A549 (cell line): ENCODE measurements around the gene TMEM182. TPM values are rescaled to one million over a fixed set of nuclear protein-coding genes. Genes with fewer than 3 reads are reported as not detected.

Experiments used
- ATAC-seq, 2 experiments: fragments of 200-7000 bp in 1 of 2; fragments of >200 bp in 1 of 2; cut with Nextera tagmentation in 1 of 2; cut with Tn5 transposase in 1 of 2; 3 replicates each; pipeline versions ENCODE4 v1.8.0 to v1.9.1; 2018 to 2020; ENCODE audit warnings: mild to moderate bottlenecking in 1 of 2, moderate library complexity in 1 of 2
- CTCF ChIA-PET: fragments of 300-600 bp; sonication (Branson Sonifier 250); formaldehyde crosslinking; extraction: SDS; loops from one replicate; lab custom pipeline; 2021; ENCODE audit warnings: antibody characterized with exemption, inconsistent platforms; lab: Yijun Ruan, JAX
- POLR2A ChIA-PET: fragments of 350-600 bp; formaldehyde crosslinking; extraction: SDS; loops from one replicate; lab custom pipeline; 2021; ENCODE audit warnings: antibody characterized with exemption, inconsistent platforms; lab: Yijun Ruan, JAX
- DNase-seq, 2 experiments: peaks; one replicate each; pipeline versions ENCODE4 v3.0.0 to v3.0.0-alpha.2; 2011 to 2016; ENCODE audit warnings: low read depth in 1 of 2, low spot score in 1 of 2
- FAIRE-seq: peaks from 2 replicates; lab custom pipeline; 2011; peaks lifted over from hg19 to GRCh38; lab: Jason Lieb, UNC
- H3K27ac ChIP-seq, 2 experiments: fragments of >200 bp; sonication (Bioruptor Twin); formaldehyde crosslinking; 3 replicates each; pipeline ENCODE4 v1.5.1; 2016 to 2017
- H3K4me1 ChIP-seq: fragments of >200 bp; sonication (Bioruptor Twin); formaldehyde crosslinking; 3 replicates; pipeline ENCODE4 v1.6.1; 2016
- H3K4me2 ChIP-seq: fragments of >200 bp; sonication (Bioruptor Twin); formaldehyde crosslinking; 3 replicates; pipeline ENCODE4 v1.6.1; 2016
- H3K4me3 ChIP-seq: fragments of >200 bp; sonication (Bioruptor Twin); formaldehyde crosslinking; 3 replicates; pipeline ENCODE4 v1.5.1; 2016
- H3K9me3 ChIP-seq: fragments of >200 bp; sonication (Bioruptor Twin); formaldehyde crosslinking; 3 replicates; pipeline ENCODE4 v1.6.1; 2016
- CBX8 ChIP-seq: fragments of 200-600 bp; sonication (generic); IDR thresholded peaks from 2 replicates; pipeline ENCODE4 v1.6.1; 2016
- EHF ChIP-seq: fragments of 250-450 bp; sonication (Bioruptor Pico); IDR thresholded peaks from 2 replicates; pipeline ENCODE4 v1.5.0; 2020; ENCODE audit warnings: mild to moderate bottlenecking
- ESRRA ChIP-seq: fragments of 150-350 bp; IDR thresholded peaks from 2 replicates; pipeline ENCODE4 v1.6.1; 2014; ENCODE audit warnings: mild to moderate bottlenecking, low read length, borderline replicate concordance
- FOSL2 ChIP-seq, 2 experiments: fragments of 450-650 bp in 1 of 2; fragments of >200 bp in 1 of 2; sonication (Bioruptor Twin) in 1 of 2; formaldehyde crosslinking; IDR thresholded peaks; 2 replicates each; pipeline versions ENCODE4 v1.5.0 to v1.6.1; 2016 to 2020; ENCODE audit warnings: mild to moderate bottlenecking in 1 of 2, moderate library complexity in 1 of 2
- HDAC2 ChIP-seq: fragments of 200-600 bp; sonication (generic); IDR thresholded peaks from 2 replicates; pipeline ENCODE4 v1.6.1; 2016
- HOXB13 ChIP-seq: fragments of 250-450 bp; sonication (Bioruptor Pico); IDR thresholded peaks from 2 replicates; pipeline ENCODE4 v1.5.0; 2020; ENCODE audit warnings: low read depth, mild to moderate bottlenecking, moderate library complexity
- JUN ChIP-seq, 2 experiments: fragments of >200 bp; sonication (Bioruptor Twin); formaldehyde crosslinking; IDR thresholded peaks; 2 replicates in 1 of 2; 3 replicates in 1 of 2; pipeline ENCODE4 v1.6.1; 2016 to 2017
- JUNB ChIP-seq: fragments of >200 bp; sonication (Bioruptor Twin); formaldehyde crosslinking; IDR thresholded peaks from 2 replicates; pipeline ENCODE4 v1.6.1; 2016
- KDM1A ChIP-seq: fragments of 200-600 bp; sonication (generic); IDR thresholded peaks from 2 replicates; pipeline ENCODE4 v1.6.1; 2016; ENCODE audit warnings: low read depth, mild to moderate bottlenecking
- MAFK ChIP-seq: fragments of 450-650 bp; IDR thresholded peaks from 2 replicates; pipeline ENCODE4 v1.6.1; 2014; ENCODE audit not compliant: partially characterized antibody
- MYC ChIP-seq: IDR thresholded peaks from 2 replicates; pipeline ENCODE4 v1.6.1; 2012; ENCODE audit warnings: mild to moderate bottlenecking, inconsistent platforms, low read length, improper control_type of control experiment, borderline replicate concordance
- POLR2A ChIP-seq: IDR thresholded peaks from 2 replicates; pipeline ENCODE4 v1.6.1; 2012; ENCODE audit warnings: mild to moderate bottlenecking, low read length
- RARB ChIP-seq: fragments of 250-450 bp; sonication (Bioruptor Pico); IDR thresholded peaks from 2 replicates; pipeline ENCODE4 v1.8.0; 2021; ENCODE audit warnings: mild to moderate bottlenecking, moderate library complexity
- RNF2 ChIP-seq: fragments of 200-600 bp; sonication (generic); IDR thresholded peaks from 2 replicates; pipeline ENCODE4 v1.6.1; 2016; ENCODE audit warnings: low read depth, mild to moderate bottlenecking, antibody characterized with exemption, moderate library complexity, borderline replicate concordance
- SMC3 ChIP-seq: fragments of >200 bp; sonication (Bioruptor Twin); formaldehyde crosslinking; IDR thresholded peaks from 3 replicates; pipeline ENCODE4 v1.6.1; 2018; ENCODE audit warnings: inconsistent platforms
- SREBF2 ChIP-seq: fragments of 450-650 bp; IDR thresholded peaks from 2 replicates; pipeline ENCODE4 v1.6.1; 2014; ENCODE audit warnings: mild to moderate bottlenecking, moderate library complexity
- ZNF302 ChIP-seq: fragments of 250-450 bp; sonication (Bioruptor Pico); IDR thresholded peaks from 2 replicates; pipeline ENCODE4 v1.9.0; 2021; ENCODE audit warnings: inconsistent platforms, mild to moderate bottlenecking, moderate library complexity
- ZSCAN20 ChIP-seq: fragments of 250-450 bp; sonication (Bioruptor Pico); IDR thresholded peaks from 2 replicates; pipeline ENCODE4 v1.8.0; 2022; ENCODE audit warnings: mild to moderate bottlenecking, moderate library complexity
- WGBS: methylation state at CpG from one replicate; pipeline ENCODE4 v1.1.6; 2017; ENCODE audit errors: missing lambda C conversion rate; 5-methylcytosine and 5-hydroxymethylcytosine counted together
- polyA plus RNA-seq, 4 experiments: library from polyadenylated mRNA; depleted of rRNA in 3 of 4; stranded (reverse); fragments of >200 nt; fragmentation: RNase III in 1 of 4; extraction: RNeasy Plus Mini Kit Qiagen cat#74134 plus additional on column Dnase treatment in 1 of 4; gene quantifications; 2 replicates in 3 of 4; 3 replicates in 1 of 4; pipeline ENCODE4 v1.2.3, GENCODE V29; 2011 to 2017
- TF ChIP-seq, protein P1 (sequence below): fragments of >200 bp; sonication (Bioruptor Twin); formaldehyde crosslinking; IDR thresholded peaks from 3 replicates; pipeline ENCODE4 v1.5.1; 2016
- TF ChIP-seq, protein P2 (sequence below): fragments of 200-600 bp; sonication (generic); IDR thresholded peaks from 2 replicates; pipeline ENCODE4 v1.6.1; 2016; ENCODE audit warnings: antibody characterized with exemption, mild to moderate bottlenecking, moderate library complexity
- TF ChIP-seq, protein P3 (sequence below): fragments of 250-450 bp; sonication (Bioruptor Pico); IDR thresholded peaks from 2 replicates; pipeline ENCODE4 v1.5.0; 2021; ENCODE audit warnings: mild to moderate bottlenecking, moderate library complexity, borderline replicate concordance

The TMEM182 gene
- polyA plus RNA-seq, 2 of the 4 experiments (the other 2 are of a cell fraction): 5.3 to 13.1 TPM

GRCh38 chr2:102743259-102743658 is 18.6 kb upstream of the TMEM182 start:
- no peak for TF ChIP-seq RARB
- no peak for TF ChIP-seq FOSL2 (IDR thresholded peaks at IDR 0.05)
- TF ChIP-seq FOSL2 (CRISPR knock-in tag; IDR thresholded peaks at IDR 0.05): no peak
- no peak for TF ChIP-seq SMC3
- TF ChIP-seq EHF (CRISPR knock-in tag): no peak
- TF ChIP-seq ZSCAN20 (CRISPR knock-in tag): no peak
- TF ChIP-seq, protein P1, sequence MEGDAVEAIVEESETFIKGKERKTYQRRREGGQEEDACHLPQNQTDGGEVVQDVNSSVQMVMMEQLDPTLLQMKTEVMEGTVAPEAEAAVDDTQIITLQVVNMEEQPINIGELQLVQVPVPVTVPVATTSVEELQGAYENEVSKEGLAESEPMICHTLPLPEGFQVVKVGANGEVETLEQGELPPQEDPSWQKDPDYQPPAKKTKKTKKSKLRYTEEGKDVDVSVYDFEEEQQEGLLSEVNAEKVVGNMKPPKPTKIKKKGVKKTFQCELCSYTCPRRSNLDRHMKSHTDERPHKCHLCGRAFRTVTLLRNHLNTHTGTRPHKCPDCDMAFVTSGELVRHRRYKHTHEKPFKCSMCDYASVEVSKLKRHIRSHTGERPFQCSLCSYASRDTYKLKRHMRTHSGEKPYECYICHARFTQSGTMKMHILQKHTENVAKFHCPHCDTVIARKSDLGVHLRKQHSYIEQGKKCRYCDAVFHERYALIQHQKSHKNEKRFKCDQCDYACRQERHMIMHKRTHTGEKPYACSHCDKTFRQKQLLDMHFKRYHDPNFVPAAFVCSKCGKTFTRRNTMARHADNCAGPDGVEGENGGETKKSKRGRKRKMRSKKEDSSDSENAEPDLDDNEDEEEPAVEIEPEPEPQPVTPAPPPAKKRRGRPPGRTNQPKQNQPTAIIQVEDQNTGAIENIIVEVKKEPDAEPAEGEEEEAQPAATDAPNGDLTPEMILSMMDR: no peak
- TF ChIP-seq MAFK: no peak
- TF ChIP-seq MYC: no peak
- TF ChIP-seq HDAC2: no peak
- no peak for TF ChIP-seq ZNF302 (CRISPR knock-in tag)
- no peak for TF ChIP-seq POLR2A
- no peak for TF ChIP-seq RNF2
- TF ChIP-seq SREBF2: no peak
- TF ChIP-seq JUNB: no peak
- TF ChIP-seq, protein P2, sequence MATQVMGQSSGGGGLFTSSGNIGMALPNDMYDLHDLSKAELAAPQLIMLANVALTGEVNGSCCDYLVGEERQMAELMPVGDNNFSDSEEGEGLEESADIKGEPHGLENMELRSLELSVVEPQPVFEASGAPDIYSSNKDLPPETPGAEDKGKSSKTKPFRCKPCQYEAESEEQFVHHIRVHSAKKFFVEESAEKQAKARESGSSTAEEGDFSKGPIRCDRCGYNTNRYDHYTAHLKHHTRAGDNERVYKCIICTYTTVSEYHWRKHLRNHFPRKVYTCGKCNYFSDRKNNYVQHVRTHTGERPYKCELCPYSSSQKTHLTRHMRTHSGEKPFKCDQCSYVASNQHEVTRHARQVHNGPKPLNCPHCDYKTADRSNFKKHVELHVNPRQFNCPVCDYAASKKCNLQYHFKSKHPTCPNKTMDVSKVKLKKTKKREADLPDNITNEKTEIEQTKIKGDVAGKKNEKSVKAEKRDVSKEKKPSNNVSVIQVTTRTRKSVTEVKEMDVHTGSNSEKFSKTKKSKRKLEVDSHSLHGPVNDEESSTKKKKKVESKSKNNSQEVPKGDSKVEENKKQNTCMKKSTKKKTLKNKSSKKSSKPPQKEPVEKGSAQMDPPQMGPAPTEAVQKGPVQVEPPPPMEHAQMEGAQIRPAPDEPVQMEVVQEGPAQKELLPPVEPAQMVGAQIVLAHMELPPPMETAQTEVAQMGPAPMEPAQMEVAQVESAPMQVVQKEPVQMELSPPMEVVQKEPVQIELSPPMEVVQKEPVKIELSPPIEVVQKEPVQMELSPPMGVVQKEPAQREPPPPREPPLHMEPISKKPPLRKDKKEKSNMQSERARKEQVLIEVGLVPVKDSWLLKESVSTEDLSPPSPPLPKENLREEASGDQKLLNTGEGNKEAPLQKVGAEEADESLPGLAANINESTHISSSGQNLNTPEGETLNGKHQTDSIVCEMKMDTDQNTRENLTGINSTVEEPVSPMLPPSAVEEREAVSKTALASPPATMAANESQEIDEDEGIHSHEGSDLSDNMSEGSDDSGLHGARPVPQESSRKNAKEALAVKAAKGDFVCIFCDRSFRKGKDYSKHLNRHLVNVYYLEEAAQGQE: no peak
- TF ChIP-seq HOXB13 (CRISPR knock-in tag): no peak
- no peak for TF ChIP-seq ESRRA
- TF ChIP-seq, all 56 proteins: peak for 0
- Histone ChIP-seq H3K4me3 (no peak overlapping the region), H3K4me2 (no peak overlapping the region), H3K4me1 (no peaks in the 10 kb centered on the region), H3K27ac (no peak overlapping the region), H3K9me3 (no peaks in the 10 kb centered on the region)
- ChIA-PET POLR2A (no interaction called here), CTCF (no interaction called here)
- DNase-seq: no peak
- ATAC-seq: no peak
- no peak for FAIRE-seq
- 87% methylated on average over 3 of the region's 3 CpGs for WGBS

DNA sequence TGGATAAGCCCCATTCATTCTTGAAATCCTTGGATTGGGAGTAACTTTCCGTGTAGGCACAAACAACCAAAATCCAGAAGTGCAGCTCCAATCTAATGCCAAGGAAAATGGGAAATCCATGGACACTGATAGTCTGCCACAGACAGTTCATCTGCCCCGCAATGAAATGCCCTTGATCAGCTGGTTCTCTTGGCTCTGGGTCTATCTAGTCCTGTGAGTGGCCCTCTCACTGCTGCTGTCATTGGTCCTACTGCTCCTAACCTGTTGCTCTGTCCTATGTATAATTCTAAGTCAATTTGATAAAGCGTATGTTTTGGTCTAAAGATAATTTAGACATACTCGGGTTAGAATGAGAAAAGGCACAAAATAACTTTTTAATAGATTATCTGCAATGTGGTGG is 13.7 kb upstream of the TMEM182 start:
- WGBS: 74% methylated on average over 4 of the region's 4 CpGs
- Histone ChIP-seq H3K27ac (no peak overlapping the region), H3K4me2 (no peak overlapping the region), H3K9me3 (no peaks in the 10 kb centered on the region), H3K4me1 (no peaks in the 10 kb centered on the region), H3K4me3 (no peak overlapping the region)
- no peak for TF ChIP-seq JUN (IDR thresholded peaks at IDR 0.05)
- TF ChIP-seq CBX8: no peak
- no peak for TF ChIP-seq KDM1A
- TF ChIP-seq, protein P3, sequence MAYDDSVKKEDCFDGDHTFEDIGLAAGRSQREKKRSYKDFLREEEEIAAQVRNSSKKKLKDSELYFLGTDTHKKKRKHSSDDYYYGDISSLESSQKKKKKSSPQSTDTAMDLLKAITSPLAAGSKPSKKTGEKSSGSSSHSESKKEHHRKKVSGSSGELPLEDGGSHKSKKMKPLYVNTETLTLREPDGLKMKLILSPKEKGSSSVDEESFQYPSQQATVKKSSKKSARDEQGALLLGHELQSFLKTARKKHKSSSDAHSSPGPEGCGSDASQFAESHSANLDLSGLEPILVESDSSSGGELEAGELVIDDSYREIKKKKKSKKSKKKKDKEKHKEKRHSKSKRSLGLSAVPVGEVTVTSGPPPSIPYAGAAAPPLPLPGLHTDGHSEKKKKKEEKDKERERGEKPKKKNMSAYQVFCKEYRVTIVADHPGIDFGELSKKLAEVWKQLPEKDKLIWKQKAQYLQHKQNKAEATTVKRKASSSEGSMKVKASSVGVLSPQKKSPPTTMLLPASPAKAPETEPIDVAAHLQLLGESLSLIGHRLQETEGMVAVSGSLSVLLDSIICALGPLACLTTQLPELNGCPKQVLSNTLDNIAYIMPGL (CRISPR knock-in tag): no peak
- FAIRE-seq (no peak), ATAC-seq (no peak), DNase-seq (no peak)
- ChIA-PET CTCF (interaction anchor here (0.9 to 1.6 kb wide), 2 partner anchors 11 to 133 kb away, joined by 3 to 4 read pairs; a partner anchor contains a TSS), POLR2A (interaction anchor here (0.5 kb wide), 1 partner anchor 581 kb away, joined by 4 read pairs; no protein-coding TSS in a partner anchor)
